Stimulated activated CD8-positive, alpha-beta memory T cell treated with anti-CD3 and anti-CD28 coated beads, Interleukin-12 subunit alpha, Interleukin-12 subunit beta, amount 100 ng/mL, for 24 hours (primary cell): ENCODE results near the gene HOMER3.
A peak's percentile ranks its signal among the peaks of the same experiment; 100 is the strongest.

Experiments used
- DNase-seq: peaks from one replicate; pipeline ENCODE4 v3.0.0-alpha.2; 2020; ENCODE audit errors: extremely low read depth

The HOMER3 gene

GRCh38 chr19:18940769-18941627, at the start of gene HOMER3:
HOMER3 (minus strand) TSS chr19:18941217; CDS start chr19:18938982, 2,235 bp downstream.
- DNase-seq, result peak; percentile 43

DNA sequence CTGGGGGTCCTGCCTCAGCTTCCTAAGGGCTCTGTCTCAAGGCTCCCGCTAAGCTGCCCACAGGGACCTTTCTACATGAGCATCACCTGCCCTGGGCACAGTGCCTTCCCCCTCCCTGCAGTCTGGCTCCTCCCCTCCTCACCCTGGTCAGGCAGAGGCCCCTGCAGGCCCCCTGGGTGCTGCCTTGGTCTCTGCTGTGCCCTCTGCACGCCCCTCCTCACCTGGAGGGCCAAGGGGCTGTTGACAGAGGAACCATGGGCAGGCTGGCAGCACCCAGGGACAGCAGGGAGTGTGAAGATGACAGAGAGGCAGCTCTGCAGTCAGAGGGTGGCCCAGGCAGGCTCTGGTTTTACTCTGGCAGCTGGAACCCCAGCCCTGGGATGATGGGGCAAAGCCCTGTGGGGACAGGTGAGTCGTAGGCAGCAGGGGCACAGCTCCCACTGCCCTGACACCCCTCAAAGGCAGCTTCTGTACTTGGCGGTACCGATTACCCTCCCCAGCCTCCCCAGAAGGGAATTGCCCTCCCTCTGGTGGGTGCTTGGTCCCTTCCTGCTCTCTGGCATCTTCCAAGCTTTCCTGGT, 49.2 kb upstream of the HOMER3 start:
- no peak for DNase-seq

GRCh38 chr19:18989316-18989715, 48.3 kb upstream of the HOMER3 start:
- no peak for DNase-seq

DNA sequence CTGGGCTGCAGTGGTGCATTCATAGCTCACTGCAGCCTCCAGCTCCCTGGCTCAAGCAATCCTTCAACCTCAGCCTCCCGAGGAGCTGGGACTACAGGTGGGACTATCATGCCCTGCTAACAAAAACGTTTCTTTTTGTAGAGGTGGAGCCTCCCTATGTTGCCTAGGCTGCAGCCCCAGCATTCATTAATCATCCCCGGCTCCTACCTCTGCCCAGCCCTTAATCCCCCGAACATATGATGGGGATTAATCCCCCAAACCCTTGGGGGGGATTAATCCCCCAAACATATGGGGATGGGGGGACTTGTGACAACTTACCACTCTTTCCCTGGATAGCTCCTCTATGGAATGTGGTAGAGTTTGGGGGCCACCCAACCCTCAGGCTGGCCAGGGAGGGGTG, 46.4 kb upstream of the HOMER3 start:
- DNase-seq, result no peak

DNA sequence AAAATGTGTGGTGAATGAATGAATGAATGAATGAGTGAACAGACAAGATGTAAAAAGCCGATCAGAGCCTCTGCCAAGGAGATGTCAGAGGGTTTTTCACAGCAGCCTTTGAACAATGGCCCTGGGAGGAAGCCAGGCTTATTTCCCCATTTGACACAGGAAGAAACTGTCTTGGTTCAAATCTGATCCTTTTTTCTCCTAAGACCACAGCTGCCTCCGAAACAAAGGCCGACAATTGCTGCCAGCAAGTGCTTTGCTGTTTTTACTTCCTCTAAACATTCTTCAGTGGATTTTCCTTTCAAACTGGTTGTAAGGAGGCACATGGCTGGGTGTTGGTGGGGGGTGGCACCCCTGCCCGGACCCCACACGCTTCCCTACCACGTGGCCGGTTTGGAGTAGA, 44.2 kb upstream of the HOMER3 start:
- no peak for DNase-seq

GRCh38 chr19:18984251-18984650, 43.2 kb upstream of the HOMER3 start:
- no peak for DNase-seq

GRCh38 chr19:18982669-18983068, 41.7 kb upstream of the HOMER3 start:
- DNase-seq, result no peak

DNA sequence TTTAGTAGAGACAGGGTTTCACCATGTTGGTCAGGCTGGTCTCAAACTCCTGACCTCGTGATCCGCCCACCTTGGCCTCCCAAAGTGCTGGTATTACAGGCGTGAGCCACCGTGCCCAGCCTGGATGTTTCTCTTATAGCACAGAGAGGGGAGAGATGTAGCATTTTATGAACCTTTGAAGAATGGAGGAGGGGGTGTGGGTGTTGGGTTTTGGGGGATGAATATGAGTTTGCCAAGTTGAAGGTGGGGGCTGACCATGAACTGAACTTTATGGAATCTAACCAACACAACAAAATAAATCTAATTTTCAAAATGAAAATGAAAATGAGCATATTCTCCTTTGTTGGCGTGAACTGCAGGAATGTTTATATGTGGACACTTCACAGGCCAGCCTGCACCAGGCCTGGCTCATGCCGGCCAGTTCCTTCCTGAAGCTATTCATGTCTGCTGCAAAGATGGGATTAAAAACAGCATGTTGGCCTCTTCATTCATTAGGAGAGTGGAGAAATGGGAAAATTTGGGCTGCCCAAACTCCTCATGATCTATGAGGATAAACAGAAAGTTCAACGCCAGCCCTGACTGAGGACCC, 39.5 kb upstream of the HOMER3 start:
- no peak for DNase-seq

DNA sequence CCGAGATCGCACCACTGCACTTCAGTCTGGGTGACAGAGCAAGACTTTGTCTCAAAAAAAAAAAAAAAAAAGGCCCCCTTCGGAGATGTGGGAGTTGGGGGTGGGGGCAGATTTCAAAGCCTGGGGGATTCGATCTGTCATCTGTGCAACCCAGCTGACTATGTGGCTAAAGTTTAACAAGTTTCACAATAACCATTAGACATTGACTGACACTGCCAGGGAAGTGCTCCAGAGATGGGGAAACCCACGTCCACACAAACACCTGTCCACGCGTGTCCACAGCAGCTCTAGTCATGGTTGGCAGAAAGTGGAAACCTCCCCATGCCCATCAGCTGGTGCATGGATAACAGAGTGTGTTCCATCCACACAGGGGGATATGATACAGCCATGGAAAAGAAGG, 37.6 kb upstream of the HOMER3 start:
- DNase-seq, result no peak

DNA sequence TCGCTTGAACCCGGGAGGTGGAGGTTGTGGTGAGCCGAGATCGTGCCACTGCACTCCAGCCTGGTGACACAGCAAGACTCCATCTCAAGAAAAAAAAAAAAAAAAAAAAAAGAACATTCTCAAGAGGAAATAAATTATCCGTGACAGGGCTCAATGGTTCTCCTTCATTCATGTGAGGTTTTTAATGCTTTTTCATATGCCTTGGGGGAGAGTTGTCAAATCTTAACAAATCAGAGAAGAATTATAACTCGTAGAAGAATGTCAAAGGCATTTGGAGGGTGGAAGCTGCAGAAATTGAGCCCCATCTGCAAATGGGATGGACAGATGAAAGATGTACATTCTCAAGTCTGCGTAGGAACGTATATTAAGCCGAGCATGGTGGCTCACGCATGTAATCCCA, 34.9 kb upstream of the HOMER3 start:
- no peak for DNase-seq

DNA sequence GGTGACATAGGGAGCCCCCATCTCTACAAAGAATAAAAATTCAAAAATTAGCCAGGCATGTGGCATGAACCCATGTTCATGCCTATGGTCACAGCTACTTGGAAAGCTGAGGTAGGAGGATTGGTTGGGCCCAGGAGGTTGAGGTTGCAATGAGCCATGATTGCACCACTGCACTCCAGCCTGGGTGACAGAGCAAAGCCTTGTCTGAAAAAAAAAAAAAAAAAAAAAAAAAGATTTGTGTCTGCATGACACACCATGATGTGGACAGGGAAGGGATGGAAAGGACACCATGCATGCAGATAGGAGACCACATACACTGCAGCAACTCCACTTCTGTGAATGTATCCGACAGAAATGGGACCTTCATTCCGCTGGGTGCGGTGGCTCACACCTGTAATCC, 34.0 kb upstream of the HOMER3 start:
- DNase-seq, result no peak

DNA sequence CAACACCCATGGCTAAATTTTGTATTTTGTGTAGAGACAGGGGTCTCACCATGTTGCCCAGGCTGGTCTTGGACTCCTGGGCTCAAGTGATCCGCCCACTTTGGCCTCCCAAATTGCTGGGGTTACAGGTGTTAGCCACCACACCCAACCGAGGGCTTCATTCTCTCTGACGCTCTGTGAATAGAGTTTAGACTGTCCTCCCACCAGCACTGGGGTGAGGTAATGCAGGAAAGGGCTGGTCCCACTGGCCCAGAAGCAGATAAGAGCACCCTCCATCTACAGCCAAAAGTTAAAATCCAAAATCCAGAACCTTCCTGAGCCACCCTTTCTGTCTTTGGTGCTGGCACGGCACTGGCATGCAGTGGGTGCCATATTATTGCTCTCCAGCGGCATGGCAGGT, 31.8 kb upstream of the HOMER3 start:
- no peak for DNase-seq

- DNase-seq, result no peak
These were observed 31.3 kb upstream of the HOMER3 start for GRCh38 chr19:18972301-18972811.

DNA sequence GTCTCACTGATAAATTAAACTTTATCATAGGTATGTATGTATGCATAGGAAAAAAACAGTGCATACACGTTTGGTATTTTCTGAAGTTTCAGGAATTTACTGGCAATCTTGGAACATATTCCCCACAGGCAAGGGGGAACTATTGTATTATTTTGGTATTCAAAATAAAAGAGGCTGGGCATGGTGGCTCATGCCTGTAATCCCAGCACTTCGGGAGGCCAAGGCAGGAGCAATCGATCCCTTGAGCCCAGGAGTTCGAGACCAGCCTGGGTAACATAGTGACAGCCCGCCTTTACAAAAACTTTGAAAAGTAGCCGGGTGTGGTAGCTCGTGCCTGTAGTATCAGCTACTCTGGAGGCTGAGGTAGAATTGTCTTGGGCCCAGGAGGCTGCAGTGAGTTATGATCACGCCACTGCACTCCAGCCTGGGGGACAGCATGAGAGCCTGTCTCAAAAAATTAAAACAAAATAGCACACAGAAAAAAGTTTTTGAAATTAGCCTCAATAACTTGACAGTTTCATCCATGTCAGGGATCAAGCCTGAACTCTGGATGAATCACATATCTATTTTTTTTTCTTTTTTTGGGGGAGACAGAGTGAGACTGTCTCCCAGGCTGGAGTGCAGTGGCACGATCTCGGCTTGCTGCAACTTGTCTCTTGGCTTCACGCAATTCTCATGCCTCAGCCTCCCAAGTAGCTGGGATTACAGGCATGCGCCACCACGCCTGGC, 29.1 kb upstream of the HOMER3 start:
- no peak for DNase-seq

- no peak for DNase-seq
These were observed 26.5 kb upstream of the HOMER3 start for GRCh38 chr19:18967358-18968146.

- no peak for DNase-seq
These were observed 25.3 kb upstream of the HOMER3 start for GRCh38 chr19:18966307-18966706.

- no peak for DNase-seq
These were observed 23.1 kb upstream of the HOMER3 start for GRCh38 chr19:18964121-18964520.

DNA sequence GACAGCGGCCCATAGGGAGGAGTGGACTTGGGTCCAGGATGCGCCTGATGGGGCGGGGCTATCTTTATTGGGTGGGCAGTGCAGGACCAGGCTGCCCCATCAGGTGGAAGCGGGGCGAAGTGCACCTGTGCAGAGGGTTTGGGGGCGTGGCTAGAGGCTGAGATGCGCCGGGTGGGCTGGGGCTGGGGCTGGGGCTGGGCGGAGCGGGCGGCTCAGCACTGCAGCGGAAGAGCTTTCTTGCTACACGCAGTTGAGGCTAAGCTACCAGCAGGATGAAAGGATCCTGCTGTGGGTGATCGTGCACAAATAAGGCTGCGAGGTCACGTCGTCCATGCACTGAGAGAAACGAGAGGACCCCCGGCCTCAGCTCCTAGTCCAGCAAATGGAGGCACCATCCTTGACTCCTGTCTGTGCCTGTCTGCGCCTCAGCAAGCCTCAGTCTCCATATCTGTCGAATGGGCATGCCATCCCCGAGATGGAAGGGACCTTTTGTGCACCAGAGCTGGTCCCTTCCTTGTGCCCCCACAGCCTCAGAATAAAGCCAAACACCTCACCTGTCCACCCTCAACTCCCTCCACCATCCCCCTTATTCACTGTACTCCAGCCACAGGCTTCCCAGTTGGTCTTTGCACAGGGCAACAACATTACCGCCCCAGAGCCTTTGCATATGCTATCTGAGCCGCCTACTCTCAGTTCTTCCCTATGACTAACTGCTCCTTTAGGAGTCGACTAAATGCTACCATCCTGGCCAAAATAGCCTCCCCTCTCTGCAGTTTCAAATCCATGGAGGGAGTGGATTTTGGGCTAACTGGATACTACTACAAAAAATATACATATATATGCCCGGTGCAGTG, 21.0 kb upstream of the HOMER3 start:
- DNase-seq, result no peak

DNA sequence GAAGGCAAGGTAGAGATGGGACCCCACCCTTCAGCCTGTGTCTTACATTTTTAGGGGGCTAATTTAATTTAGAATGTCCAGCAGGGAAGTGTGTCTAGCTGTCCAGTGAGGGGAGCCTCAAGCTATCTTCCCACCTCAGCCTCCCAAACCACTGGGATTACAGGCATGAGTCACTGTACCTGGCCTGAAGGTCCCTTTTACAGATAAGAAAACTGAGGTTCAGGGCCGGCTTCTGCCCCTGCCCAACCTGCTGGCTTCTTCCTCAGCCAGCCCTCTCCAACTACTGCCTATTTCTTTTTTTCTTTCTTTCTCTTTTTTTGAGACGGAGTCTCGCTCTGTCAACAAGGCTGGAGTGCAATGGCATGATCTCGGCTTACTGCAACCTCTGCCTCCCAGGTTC, 19.4 kb upstream of the HOMER3 start:
- DNase-seq, result no peak

GRCh38 chr19:18955042-18955441, 14.0 kb upstream of the HOMER3 start:
- no peak for DNase-seq
